ENCODE measurements around the gene FBXO41.

Gene FBXO41

DNA sequence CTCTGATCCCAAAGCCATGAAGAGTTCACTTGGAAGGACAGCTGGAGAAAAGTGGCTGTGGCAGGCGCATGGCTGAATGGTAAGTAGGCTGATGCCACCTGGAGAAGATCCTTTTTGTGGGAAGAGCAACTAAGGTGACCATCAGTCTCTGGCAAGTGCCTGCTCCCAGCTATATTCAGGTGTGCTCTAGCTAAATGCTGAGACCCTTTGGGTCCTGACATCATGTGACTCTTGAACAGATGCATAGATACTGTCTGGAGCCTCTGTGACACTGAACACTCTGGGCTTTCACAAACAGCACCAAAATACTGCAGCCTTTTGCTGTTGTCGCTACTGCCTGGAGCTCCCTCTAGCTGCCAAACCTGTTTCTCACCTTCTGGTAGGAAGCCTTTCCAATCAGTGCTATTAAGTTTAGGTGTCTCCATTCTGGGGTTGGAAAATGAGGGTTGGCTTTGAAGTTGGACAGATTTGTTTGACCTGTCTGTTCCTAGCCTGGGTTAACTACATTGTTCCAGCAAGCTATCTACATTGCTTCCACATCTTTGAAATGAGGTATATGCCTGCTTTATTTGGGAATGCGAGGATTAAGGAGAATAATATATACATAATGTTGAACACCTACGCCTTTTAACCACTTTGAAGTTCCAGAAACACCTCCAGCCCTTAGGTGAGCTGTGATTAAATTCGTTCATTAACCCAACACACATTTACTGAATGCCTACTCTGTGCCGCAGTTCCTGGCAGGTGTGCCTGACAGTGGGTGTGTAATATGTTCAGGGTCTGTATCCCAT, 6.0 kb upstream of the FBXO41 start:
- DNase-seq, result peak; percentile 22 to 56

DNA sequence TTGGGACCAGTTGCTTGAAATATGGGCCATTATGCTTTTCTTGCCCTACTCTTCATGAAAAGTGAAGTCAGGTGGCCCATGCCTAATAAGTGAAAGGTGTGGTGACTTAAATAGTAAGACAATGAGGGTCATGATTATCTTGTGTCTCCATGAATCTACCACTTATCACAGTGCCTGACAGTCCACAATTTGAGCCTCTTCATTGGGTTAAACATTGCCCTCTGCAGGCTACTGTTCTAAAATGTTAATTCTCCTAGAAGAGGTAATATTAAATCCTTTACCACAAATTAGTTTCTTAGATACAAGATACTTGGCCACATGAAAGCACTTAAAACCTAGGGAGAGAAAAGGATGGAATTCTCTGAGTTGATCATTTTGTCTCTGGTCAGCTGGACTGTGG, 5.0 kb upstream of the FBXO41 start:
- DNase-seq, result no peak

DNA sequence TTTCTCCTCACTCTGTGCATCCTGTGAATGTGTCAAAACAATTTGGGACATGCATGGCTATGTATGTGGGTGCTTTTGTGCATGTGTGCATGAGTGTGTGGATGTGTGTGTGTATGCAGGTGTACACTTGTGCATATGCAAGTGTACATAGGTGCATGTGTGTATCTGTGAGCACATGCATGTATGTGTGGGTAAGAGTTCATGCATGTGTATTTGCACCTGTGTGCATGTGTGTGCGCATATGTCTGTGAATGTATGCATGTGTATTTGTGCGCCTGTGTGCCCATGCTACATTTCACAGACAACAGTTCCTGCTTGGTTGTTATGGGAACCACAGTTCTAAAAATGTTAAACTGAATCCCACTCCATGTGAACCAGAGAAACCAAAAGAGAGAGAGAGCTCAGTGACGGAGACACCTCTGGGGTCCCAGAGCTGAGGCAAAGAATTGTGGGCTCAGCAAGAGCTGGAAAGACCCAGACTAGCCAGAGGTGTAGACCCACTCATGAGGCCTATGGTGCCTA, 1.9 kb upstream of the FBXO41 start:
- DNase-seq, result no peak

DNA sequence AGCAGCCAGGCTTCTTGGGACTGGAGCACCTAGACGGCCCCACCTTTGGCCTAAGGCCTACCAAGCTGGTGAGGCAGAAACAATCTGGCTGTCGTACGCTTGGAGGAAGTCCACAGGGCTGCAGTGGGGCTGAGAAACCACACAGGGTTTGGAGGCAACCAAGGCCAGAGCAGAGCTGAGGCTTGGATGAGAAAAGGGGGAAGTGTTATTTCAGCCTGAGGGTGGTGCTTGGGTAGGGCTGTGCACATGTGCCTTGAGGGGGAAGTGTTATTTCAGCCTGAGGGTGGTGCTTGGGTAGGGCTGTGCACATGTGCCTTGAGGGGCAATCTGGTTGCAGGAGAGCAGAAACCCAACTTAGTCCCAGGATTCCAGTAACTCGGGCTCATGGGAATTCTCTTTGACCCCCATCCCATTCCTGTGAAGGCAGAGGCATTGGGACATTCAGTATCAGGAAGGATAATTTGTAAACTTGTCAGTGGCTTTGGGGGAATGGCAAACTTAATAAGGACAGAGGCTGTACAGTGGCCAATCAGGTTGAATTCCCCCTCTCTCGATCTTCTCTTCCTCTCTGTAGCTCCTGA, 971 bp upstream of the FBXO41 start:
- no peak for DNase-seq

DNA sequence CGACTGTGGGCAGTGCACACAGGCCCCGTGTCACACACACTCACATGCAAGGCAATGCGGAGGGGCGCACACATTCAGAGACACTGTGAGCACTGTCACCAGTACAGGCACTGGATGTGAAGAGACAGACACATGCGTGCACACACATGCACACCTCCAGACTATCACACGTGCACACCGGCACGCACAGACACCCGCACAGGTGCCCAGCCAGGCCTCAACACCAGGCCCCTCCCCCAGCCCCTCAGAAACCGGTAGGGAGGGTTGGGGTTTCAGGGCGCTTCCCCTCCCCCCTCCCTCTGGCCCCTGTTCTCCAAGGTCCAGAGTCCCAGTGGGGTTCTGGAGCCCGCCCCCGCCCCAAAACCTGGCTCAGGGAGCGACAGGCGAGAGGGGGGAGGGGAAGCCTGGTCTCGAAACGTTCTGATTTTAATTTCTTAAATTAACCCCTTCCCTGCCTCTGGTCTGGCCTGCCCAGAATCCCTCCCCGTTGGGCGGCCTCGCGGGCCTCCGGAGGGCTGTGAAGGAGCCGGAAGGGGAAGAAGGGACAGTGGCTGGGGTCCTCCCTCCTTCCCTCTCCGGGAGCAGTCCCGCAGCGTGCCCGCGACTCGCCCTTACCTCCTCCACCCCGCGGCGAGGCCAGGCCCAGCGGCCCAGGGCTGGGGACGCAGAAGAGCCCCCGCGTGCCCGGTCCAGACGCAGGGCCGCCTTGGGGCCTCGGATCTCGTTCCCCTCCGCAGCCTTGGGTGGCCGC, 558 bp downstream of the FBXO41 start:
- DNase-seq, result no peak

DNA sequence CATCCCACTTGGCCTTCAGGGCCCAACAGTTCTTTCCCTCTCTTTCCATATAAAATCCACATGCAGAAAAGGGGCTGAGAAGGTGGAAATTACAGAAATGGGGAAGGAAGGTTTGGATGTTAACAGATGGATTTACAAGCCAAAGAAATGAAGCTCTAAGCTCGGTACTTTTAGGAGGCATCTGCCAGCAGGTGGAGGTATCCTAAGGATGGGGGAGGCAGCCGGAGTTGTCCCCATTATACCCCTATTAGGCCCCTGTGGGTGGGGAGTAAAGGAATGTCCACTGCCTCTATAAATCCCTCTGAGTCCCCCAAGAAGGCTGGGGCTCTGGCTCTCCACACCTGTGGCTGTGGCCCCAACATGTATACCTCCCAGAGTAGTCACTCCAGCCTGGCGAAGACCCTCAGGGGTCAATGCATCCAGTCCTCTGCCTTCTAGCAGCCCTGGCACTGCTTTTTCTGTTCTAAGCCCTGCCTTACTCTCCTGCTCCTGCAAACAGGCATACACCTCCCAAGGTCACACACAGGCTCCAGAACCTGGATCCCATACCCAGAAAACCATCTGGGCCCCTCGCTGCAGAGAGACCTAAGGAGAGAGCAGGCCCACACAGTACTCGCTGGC, 1.2 kb downstream of the FBXO41 start:
- no peak for DNase-seq

DNA sequence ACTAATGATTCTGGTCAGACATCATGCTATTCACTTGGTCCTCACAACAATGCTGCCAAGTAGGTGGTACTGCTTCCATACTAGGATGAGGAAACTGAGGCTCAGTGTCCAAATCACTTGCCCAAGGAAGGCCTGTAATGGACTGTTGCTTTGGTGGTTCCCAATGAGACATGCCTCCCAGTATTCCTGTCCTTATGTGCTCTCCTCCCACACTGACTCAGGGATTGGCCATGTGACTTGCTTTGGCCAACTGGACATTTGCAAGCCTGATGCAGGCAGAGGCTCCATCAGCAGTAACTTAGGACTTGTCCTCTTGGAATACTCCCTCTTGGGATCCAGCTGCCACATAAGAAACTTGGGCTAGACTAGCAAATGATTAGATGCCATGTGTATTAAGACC, 3.0 kb downstream of the FBXO41 start:
- no peak for DNase-seq

DNA sequence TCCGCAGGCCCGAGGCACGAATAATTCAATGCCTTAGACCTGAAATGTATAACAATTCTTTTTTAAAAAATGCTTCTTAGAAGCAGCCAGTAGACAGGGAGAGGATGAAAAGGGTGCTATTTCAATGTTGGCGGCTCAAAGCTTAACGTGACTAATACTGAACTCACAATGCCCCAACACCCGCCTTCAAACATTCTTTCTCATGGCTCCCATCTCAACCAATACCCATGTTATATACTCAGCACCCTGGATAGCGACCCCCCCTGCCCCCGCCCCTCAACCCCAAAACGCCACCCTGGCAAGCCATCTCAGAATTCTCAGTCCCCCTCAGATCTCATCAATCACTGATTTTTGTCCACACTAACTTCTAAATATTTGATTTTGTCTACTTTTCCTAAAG, 4.4 kb downstream of the FBXO41 start:
- no peak for DNase-seq

DNA sequence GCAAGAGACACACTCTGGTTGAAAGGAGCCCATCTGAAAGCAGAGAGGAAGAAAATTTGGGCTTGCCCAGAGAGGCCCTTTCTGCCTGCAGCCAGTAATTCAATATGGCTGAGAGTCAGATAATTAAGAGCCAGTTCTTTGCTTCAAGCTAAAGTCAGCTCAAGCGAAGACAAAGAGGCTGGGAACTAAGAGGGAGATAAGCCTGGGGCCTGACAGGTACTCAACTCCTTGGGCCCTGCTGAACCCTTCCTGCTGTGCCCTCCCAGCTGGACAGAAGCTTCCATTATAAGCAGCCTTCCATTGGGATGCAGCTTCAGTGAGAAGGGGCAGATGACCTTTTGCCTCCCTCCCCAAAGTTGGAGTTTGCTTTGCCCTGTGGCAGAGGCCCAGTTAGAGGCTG, 12.0 kb downstream of the FBXO41 start:
- DNase-seq, result no peak

DNA sequence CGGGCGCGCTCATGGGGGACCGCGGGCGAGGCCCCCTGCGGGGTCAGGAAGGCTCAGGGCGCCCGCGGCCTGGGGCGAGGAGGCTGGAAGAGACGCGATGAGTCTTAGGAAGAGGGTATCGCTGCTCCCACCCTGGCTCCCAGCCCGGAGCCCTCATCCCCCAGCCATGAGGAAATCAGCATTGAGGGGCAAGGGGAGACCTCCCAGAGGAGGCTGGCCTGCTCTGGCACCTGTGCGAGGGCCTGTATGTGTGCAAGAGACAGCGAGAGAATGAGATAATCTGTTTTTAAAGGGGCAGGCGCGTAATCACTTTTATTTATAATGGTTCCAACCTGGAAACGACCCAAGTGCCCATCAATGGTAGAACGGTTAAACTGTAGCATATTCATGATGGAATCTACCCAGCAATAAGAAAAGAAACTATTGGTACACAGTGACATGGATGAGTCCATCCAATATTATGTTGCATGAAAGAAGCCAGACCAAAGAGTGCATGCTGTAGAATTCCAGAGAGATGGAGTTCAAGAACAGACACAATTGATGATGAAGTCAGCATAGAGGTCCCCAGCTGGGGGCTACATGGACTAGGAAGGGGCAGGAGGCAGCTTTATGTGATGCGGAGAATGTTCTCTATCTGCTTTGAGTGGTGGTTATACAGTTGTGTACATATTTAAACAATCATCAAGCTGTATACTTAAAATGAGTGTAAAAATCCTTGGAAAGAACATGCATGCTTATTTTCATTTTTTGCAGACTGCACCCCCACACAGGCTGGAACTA, 14.4 kb downstream of the FBXO41 start:
- no peak for DNase-seq

DNA sequence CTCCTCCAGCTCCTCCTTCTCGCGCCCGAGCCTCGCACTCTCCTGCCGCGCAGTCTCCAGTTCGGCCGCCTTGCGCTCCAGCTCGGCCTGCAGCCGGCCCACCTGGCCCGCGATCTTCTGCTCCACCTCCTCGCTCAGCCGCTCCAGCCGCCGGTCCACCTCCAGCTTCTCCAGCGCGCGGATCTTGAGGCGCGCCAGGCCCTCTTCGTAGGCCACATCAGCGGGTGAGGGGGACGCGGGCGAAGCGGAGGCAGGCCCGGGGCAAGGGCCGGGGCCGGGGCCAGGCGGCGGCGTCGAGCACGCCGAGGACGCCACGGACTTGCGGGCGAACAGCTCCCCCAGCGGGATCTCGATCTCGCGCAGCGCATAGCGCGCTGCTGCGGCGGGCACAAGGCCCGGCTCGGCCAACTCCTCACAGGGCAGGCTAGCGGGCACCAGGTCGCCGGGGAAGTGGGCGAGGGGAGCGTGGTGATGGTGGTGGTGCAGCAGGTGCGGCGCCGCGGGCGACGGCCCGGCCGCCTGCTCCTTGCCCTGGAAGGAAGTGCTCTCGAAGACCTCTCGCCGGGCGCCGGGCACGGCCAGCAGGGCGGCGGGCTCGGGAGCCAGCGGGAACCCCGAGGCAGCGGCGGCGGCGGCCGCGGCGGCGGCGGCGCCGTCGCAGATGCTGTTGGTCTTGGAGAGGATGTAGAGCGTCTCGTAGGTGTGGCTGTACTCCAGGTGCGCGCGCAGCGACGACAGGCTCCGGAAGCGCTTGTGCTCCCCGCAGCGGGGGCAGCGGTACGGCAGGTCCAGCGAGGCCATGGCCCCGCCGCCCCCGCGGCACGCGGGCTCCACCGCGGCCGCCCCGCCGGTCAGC, 15.2 kb downstream of the FBXO41 start:
- DNase-seq, result no peak

DNA sequence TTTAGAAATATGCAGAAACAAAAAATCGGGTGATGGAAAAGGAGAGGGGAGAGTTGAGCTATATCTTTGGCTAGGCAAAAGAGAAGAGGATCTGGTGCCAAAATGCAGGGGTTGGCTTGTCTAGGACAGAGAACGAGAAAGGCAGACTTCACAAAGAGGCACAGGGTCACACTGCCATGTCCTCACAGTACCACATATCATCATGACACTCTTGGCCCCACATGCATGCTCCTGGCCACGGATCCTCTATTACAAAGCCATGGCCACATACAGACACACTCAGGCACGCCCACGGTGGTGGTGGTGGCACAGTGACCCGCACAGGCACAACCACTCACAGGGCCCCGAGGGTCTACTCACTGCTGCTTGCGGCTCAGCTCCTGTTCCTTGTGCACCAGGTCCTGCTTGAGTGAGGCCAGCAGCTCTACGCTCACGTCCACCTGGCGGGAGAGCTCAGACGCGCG, 15.9 kb downstream of the FBXO41 start:
- DNase-seq, result no peak

DNA sequence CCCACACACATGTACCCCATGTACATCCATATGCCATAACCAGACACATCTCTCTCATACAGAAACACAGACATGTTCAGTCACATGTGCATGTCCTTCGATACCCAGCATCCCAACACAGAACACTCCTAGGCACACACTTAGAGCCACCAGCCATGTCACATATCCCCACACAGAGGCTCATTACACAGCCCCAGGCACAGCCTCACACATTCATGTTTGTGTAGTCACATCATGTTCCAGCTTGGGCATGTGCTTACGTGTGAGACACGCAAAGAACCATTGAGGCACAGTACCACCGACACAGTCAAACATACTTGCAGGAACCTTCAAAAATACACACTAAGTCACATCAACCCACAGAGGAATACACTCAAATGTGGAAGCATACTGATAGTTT, 17.3 kb downstream of the FBXO41 start:
- no peak for DNase-seq

DNA sequence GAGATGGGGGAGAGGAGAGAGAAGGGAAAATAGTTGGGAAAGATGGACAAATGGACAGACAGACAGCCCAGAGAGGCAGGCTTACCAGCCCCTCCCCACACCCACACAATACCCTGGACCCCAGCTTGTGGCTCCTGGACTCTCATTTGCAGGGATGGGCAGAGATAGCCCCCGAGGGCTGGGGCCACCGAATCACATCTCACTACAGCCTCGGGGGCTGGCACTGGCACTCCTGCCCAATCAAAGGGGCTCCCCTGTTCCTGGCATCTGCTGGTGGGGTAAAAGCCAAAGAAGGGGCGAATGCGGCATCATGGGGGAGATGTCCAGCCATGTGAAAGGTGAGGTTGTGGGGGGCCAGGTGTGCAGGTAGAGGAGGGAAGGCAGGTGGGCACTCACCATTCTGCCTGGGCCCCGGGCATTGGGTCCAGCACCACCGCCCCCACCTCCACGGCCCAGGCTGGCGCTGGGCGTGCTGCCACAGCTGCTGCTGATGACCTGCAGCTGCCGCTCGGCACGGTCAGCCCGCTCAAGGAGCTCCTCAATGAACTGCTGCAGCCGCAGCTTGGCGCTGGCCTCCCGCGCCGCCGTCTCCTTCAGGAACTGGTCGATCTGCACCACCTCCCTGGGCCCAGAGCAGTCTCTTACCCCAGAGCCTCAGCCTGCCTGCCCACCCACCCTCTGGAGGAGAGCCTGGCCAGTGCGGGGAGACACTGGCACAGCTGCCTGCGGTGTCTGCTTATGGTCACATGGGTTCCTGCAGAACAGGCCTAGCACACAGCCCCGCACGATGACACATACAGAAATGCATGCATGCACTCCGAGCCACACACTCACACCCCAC, 18.0 kb downstream of the FBXO41 start:
- no peak for DNase-seq

DNA sequence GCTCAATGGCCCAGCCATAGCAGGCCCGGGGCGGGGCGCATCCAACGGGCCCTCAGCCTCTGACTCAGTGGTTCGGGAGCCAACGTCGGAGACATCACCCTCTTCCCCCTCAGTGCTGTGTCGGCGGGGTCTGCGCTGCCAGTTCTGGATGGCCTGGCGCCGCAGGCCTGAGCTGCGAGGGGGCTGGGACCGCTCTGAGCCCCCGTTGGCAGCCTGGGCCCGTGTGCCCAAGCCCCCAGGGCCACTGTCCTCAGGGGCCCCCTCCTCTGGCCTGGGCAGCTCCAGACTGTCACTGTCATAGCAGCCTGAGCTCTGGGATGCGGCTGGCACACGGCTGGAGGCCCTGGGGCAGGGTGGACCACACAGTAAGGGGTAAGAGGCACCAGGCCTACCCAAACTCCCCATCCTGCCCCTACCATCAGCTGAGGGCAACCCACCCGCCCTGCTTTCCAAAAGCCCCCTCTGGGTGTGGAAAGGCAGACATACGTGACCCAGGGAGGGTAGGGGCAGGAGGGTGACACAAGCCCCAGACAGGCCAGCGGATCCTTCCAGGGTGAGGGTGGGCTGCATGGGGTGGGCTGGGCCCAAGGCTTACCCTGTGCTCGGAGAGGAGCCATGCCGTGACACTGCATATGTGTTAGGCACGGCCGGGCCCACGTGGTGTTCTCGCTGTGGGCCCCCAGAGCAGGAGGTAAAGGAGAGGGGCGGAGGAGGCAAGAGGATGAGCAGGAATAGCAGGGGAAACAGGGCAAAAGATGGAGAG, 18.8 kb downstream of the FBXO41 start:
- no peak for DNase-seq

DNA sequence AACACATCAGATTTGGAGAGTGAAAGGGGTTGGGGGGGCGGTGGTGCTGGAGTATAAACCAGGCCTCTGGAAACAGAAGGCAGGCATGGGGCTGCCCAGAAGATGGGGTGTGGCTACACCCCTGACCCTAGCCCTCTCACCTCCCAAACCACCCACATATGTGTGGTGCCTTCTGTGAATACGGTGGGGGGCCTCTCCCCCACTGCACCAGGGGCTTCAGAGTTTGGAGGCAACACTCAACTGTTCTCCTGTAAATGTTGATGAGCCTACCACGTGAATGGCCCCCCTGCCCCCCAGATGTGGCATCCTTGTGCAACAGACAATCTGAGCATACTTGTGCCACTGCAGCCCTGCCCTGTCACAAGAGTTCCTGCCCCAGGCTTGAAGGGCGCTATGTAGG, 19.5 kb downstream of the FBXO41 start:
- no peak for DNase-seq

DNA sequence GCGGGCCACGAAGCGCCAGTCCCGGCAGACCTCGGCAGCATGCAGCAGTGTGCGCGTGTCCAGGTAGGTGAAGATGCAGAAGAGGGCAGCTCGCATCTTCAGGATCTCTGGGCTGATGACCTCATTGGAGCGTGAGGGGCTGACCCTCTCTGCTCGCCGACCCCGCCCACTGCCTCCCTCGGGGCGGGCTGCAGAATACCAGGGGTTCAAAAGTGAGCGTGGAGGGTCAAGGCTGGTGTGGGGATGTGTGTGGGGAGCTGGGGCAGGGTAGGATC, 20.0 kb downstream of the FBXO41 start:
- no peak for DNase-seq

DNA sequence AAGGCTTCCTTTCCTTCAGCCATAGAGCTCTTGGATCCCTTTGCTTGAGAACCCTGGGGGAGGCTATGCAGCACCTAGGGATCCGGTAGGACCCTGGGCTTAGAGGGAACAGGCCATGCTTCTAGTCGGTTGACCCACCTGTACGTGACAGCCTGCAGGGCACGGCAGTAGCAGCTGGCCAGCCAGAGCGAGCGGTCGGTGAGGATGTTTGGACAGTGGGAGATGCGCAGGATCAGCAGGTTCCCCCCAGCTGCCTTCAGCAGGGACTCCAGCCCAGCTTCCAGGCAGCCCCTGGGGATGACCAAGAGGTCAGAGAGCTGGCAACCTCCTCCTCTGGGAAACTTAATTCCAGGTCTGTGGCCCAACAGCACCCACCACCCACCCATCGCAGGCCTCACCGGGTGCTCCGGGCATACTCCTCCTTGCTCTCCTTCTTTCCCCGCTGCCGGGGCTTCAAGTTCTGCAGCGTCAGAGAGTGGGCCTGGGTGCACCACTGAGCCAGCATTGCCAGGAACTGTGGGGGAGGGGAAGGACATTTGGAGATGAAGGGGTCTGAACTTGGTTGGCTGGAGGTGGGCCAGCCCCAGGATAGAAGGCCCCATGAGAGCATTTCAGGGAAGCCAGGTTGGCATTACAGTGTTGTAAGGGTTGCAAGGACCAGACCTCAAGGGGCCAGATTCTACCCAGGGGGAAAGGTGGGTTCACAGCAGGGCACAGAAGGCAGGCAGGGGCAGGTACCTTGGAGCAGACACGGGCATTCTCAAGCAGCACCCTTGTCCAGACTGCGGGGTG, 20.5 kb downstream of the FBXO41 start:
- no peak for DNase-seq
